GM19467 (cell line): ENCODE results near the gene BET1L.
"Not testable (repeated sequence)": the region's sequence is repeated elsewhere in the genome, so short reads cannot be mapped to it uniquely, and the experiment has no call there.

ENCODE experiments used
- ATAC-seq: cut with Tn5 transposase; IDR thresholded peaks from one replicate; pipeline ENCODE4 v1.9.1; 2021; ENCODE audit warnings: mild to moderate bottlenecking, moderate library complexity; ENCODE audit not compliant: unreplicated experiment

BET1L gene, protein sequence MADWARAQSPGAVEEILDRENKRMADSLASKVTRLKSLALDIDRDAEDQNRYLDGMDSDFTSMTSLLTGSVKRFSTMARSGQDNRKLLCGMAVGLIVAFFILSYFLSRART

DNA sequence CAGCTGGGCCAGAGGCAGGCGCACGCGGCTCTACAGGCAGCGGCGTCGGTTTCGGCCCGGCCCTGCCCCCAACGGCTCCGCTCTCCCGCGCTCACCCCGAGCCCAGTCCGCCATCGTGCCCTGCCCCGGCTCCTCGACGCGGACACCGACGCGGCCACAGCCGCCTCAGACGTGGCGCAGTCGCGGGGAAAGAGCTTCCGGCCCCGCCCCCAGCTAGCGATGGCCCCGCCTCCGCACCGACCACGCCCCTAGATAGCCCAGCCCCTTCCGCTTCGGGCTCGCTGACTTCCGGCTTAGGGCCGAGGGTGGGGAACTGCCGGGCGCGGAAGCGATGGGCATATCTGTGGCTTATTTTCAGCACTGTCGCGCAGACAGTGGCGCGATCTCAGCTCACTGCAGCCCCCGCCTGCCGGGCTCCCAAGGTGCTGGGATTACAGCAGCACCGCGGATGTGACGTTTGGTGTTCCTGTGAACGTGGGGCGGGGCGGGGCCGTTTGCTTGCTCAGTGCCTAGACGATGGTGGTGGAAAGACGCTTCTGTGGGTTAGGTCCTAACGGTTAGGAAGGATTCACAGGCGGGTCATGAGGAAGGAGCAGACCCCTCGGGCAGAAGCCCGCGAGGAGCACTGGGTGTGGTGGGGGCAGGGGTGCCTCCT is at the start of gene BET1L, which contains the start of gene RIC8A:
BET1L (minus strand) TSS at position 192 of the 655 bp plus-strand sequence; CDS start at position 114, 78 bp downstream.
RIC8A (plus strand) TSS at position 501 of the 655 bp plus-strand sequence. CDS start 1,147 bp downstream, outside the sequence.
- ATAC-seq: peak; percentile 72

DNA sequence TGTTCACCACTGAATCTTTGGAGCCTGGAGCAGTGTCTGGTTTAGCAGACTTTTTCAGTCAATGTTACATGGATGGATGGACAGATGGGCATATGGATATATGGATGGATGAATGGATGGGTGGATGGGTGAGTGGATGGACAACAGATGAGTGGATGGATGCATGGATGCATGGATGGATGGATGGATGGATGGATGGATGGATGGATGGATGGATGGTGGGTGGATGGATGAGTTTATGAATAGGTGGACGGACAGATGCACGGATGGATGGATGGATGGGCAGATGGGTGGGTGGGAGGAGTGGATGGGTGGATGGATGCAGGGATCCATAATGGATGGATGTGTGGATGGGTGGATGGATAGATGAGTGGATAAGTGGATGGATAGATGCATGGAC is 48.6 kb upstream of the BET1L start:
- no peak for ATAC-seq

DNA sequence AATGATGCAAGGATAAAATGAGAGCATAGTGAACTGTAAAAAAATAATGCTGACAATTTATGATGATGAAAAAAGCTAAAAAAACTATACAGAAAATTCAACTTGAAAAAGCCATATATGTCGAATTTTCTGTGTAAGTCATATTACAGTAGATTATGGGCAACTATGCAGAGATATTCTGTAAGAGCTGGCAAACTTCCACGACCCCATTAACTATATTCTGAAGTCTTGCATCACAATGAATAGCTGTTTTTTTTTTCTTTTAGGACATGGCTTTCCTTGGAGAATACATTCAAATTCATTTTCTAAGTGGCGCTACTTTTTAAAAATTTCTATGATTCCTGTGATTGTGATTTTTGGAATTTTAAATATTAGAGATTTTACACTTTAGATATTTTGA is 48.0 kb upstream of the BET1L start:
- ATAC-seq: no peak

DNA sequence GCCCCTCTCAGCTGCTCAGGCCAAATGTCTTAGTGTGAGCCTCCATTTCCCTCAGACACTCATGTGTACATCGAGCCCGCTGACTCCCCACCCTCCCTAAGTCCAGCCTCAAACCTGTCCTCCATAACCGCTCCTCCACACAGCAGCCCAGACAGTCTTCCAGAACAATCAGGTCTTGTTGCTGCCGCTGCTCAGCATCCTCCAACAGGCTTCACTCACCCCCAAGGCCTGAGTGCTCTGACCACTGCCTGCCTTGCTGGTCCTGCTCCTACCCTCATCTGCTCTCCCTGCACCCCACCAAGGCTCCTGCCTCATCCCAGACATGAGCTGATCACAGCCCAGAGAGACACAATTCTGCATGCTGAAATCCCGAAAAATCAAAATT is 46.7 kb upstream of the BET1L start:
- ATAC-seq: no peak

DNA sequence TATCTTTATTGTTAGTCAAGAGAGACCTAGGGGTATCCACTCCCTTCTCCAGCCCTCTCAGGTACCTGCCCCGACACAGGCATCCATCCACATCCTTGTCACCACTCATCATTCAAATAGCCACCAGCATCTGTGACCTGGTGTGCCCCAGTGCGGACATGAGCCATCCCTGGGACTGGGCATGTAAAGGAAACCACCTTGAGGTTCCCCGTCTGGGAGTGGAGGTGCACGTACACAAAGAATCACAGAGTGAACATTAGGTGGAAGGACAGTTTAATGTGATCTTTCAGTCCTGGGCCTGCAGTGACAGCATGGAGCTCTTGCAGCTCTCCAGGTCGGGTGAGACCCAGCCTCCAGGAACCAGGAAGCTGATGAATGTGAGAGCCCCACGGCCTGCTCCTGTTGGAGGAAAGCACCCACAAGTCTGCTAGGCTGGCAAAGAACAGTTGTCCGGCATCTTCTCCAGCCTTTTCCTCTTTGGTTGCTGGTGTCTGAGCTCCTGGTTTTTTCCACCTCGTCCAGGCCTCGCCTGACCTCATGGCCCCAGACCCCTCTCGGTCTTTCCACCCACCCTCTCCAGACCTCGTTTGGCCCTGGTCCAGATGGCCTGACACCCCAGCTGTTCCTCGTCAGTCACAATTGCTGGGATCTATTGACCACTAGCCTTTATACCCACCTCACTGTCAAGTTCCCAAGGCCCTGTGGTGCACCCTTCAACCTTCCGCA is 46.1 kb upstream of the BET1L start:
- ATAC-seq: no peak

DNA sequence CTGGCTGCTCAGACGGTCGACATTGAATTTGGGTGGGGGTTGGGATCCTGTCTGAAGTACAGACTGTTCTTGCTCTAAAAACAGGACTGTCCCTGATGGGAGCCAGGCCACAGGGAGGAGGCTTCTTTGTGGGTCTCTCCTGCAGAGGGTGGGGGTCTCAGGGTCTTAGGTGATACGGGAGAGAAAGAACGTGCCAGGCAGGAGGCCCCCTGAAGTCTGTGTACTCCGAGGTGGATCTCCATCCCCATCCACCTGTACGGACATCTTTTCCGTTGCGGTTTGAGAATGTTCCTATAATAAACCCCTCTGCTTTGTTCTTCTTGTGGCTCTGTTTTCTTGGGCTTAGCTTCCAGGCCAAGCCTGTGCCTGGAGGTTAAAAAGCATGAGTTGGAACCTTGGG is 45.5 kb upstream of the BET1L start:
- no peak for ATAC-seq

DNA sequence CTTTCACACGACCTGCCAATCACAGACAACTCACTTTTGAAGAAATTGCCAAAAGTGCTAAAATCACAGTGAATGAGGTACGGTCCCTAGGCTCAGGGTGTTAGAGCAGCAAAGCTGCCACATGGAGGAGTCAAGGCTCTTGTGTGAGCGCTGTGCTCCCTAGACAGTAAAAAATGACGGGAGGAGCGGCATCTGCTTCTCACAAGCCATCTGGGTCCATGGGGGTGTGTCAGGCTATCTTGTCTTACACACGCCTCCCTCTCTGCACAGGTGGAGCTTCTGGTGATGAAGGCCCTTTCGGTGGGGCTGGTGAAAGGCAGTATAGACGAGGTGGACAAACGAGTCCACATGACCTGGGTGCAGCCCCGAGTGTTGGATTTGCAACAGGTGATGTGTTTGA is 44.4 kb upstream of the BET1L start:
- ATAC-seq: no peak

DNA sequence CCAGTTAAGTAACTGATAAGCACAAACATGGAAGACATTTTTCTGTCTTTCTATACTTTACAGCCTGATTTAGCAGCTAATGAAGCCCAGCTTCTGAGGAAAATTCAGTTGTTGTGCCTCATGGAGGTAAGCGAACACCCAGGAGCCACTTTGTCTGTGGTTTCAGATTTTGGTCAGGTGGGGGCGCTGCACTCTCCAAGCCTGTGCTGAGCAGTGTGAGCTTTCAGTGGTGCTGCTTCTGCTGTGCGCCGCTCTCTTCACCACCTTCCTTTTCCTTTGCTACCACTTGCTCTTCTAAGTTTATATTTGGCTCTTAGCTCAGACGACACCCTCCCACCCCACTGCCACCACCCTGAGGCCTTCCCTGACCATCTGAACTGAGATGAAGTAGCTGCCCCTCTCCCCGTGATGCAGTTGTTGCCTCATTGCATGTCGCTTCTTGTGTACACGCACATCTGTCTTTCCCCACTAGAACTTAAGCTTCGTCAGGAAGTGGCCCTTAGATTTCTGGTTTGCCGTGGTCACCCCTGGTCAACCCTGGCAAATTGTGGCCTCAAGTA is 43.6 kb upstream of the BET1L start:
- ATAC-seq: no peak

DNA sequence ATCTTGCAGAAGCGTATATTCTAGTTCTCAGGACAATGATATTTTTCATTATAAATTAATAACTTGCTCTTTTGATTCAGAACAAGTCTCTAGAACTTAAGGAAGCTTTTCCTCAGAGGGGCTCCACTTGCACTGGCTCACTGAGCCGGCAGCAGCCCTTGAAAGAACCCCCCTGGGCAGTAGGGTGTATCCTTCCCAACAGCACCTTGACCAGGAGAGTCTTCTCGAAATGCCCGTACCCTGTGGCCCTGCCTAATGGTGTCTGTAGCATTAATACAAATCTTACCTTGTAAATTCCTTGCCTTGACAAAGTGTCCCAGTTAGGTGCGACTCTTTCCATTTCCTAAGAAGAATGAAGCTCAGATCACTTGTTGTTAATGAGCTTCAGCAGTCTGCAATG is 43.1 kb upstream of the BET1L start:
- no peak for ATAC-seq

DNA sequence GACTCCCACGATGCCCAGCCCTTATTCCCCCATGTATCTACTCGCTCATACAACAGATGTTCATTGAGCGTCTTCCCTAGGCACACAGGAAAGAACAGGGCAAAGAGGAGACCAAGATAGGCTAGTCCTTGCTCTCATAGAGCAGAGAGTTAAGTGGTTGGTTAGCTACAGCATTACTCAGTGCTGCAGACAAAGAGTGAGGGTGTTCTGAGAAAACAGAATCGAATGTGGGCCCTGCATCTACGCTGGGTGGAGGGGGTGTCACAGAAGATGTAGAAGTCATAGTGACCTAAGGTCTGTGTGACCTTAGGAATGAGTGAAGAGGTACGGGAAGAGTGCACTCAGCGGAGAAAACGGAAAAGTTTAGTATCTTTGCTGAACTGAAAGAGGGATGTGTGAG is 41.9 kb upstream of the BET1L start:
- no peak for ATAC-seq

DNA sequence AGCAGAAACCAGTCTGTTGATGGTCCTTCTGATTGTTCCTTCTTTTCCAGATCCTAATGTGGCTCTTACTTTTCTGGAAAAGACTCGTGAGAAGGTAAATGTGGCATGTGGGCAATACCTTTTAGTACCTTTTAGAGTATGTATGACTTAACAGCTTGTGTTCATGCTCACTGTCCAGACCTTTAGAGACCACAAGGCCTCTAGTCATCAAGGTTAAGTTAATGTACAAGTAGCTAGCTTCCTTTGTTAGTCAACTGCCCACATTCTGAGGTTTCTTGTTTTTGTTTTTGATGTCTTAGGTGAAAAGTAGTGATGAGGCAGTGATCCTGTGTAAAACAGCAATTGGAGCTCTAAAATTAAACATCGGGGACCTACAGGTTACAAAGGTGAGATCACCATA is 37.2 kb upstream of the BET1L start:
- no peak for ATAC-seq

DNA sequence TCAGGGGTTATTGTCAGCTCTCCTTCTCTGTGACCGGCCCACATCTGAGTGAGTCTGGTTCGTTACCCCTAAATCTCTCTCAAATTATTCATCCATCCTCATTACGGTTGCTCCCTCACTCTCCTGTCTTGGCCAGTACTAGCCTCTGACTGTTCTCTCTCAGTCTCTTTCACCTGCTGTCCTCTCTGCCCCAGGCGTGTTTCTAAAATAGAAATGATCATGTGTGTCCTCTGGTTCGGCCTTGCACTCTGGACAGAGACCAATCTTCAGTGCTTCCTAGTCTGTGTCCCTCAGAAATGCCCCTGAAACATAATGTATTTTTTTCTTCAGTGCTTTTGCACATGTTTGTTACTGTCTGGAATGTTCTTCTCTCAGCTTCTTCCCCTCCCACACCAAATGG is 34.4 kb upstream of the BET1L start:
- no peak for ATAC-seq

DNA sequence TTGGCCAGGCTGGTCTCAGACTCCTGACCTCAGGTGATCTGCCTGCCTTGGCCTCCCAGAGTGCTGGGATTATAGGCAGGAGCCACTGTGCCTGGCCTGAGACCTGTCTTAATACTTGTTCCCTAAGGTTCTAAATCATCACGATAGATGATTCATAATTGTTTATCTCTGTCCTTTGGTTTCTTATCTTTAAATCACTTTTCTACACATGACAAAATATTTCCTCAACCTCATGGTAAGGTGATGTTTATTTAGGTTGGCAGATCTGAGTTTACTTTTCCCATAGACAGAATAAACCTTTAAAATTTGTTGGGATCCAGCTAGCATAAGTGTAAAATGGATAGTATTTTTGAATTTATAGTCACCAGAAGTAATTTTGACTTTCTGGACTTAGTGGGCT is 33.1 kb upstream of the BET1L start:
- no peak for ATAC-seq

DNA sequence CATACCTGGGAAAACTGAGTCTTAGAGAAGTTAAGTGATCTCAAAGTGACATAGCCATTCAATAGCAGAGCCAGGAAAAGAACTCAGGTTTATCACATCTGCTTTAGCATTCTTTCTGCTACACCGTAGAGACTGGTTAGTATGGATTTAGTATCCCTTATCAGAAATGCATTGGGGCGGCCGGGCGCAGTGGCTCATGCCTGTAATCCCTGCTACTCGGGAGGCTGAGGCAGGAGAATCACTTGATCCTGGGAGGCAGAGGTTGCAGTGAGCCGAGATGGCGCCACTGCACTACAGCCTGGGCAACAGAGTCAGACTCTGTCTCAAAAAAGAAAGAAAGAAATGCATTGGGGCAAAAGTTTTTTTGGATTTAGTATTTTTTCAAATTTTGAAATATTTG is 31.1 kb upstream of the BET1L start:
- not testable (repeated sequence) for ATAC-seq

DNA sequence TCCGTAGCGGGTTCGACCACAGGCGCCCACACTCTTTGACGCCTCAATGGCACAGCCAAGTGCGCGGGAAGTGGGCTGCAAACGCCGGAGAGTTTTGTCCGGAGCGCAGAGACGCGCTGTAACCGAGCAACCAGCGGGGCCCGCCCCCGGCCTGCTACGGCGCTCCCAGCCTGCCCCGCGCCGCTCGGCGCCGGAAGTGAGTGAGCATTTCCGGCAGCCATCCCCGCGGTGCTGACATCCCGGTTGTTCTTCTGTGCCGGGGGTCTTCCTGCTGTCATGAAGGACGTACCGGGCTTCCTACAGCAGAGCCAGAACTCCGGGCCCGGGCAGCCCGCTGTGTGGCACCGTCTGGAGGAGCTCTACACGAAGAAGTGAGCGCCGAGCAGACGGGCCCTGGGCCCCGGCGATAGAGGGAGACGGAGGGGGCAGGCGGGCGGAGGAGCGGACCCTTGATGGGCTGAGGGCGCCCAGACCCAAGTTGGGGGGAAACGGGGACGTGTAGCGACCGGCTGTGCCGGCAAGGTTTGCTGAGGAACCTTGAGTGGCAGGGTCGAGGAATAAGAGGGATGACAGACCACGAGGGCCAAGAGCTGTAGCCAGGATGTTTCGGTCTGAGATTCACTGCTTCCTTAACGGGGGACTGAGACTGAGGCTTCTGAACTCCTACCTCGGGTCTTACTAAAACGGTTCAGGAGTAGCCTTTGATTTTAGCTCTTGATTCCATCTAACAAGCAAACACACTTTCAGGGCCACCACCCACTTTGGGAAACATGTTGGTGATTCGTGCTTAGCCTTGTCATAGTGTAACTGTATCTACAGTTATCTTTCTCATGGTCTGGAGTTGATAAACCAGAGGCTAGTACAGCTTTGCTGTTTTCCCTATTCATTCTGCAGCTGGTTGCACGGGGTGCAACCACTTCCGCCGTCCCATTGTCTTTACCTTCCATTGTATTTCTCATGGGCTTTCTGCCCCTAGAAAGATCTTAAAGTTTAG is 29.9 kb upstream of the BET1L start, which contains the start of gene PSMD13:
PSMD13 (plus strand) TSS at position 203 of the 994 bp plus-strand sequence; CDS start at position 277, 74 bp downstream.
- ATAC-seq: peak; percentile 65

DNA sequence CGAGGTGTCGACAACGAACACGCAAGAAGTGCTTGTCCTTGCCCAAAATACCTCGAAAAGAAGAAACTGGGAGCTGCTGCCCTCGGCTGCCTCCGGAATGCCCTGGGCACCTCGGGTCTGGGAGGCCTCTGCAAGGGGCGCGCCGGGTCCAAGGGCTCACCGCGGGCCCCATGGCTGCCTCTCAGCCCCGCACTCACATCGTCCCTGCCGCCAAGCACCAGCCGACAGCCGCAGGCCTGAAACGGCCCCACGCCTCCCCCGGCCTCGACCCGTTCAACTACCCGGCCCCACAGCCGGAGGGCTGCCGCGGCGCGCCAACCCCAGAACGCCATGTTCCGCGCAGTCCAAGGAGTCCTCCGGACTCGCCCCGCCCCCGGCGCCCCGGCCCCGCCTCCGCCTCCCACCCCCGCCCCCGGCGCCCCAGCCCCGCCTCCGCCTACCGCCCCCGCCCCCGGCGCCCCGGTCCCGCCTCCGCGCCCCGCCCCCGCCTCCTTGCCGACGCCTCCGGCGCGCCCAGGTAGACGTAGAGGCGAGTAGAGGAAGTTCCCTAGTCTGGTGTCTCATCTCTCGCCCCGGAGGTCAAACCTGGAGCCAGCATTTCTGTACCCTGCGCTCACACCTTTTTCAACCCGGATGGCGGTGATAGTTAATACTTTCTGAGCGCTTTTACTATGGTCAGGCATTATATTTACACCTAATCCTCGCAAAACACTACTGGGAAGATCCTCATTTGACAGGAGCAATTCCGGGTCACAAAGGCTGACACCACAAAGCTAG is 29.0 kb upstream of the BET1L start, which contains the start of gene SIRT3:
SIRT3 (minus strand) TSS at position 346 of the 777 bp plus-strand sequence; CDS start at position 332, 14 bp downstream.
- peak; percentile 71 for ATAC-seq

DNA sequence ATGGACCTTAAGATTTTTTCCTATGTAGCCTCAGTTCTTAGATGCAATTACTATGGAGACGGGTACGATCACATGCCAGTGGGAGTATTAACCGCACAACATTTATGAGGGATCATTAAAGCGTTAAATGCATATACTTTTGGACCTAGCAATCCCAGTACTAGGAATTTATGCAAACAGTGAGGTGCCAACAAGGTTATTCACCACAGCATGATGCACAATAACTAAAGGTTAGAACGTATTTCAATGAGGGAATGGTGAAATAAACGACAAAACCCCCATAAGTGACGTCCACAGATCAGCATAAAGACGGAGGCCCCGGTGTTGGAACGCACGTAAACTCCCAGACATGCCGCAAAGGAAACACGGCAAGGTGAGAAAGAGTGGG is 28.4 kb upstream of the BET1L start:
- peak; percentile 15 for ATAC-seq

DNA sequence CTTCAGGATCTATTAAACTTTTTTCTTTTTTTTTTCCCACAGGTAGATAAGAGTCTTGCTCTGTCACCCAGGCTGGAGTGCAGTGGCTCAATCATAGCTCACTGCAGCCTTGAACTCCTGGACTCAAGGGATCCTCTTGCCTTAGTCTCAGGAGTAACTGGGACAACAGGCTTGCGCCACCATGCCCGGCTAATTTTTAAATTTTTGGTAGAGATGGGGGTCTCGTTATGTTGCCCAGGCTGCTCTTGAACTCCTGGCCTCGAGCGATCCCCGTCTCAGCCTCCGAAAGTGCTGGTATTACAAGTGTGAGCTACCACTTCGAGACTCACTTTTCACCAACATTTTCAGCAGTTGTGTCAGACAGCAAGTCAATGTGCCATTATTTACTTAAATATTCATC is 28.0 kb upstream of the BET1L start:
- ATAC-seq: no peak

DNA sequence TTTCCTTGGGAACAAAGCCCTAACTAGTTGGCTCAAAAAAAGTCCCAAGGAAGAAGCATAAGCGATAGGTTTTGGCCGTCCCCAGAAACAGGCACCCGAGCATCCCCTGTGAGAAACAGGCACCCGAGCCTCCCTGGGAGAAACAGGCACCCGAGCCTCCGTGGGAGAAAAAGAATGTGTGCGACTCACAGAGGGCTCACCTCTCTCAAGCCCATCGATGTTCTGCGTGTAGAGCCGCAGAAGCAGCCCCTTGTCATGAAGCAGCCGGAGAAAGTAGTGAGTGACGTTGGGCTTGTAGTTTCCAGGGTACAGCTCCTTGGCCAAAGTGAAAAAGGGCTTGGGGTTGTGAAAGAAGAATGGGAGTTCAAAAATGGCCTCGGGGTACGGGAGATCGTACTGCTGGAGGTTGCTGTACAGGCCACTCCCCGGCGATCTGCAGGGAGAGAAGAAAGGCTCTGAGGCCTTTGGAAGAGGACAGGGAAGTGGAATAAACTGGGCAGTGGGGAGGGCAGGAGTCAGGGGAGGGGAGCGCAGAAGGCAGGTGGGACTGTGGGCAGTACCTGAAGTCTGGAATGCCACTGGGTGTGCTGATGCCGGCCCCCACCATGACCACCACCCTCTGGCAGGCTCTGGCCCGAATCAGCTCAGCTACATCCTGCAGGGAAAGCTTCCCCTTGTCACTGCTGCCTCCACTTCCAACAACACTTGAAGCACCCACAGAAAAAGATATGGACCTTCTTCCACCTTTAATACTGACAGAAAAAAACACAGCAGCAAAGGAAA is 25.8 kb upstream of the BET1L start:
- ATAC-seq: no peak
